Hippocampal formation (tissue), 2 donors: Measurements from ENCODE around the gene DENND10.
"Not testable (repeated sequence)": the region's sequence is repeated elsewhere in the genome, so short reads cannot be mapped to it uniquely, and the experiment has no call there.

Experiments used
- DNase-seq, 2 donors: peaks; one replicate each; lab custom pipeline; 2025; lab: John Stamatoyannopoulos, UW

Gene DENND10

DNA sequence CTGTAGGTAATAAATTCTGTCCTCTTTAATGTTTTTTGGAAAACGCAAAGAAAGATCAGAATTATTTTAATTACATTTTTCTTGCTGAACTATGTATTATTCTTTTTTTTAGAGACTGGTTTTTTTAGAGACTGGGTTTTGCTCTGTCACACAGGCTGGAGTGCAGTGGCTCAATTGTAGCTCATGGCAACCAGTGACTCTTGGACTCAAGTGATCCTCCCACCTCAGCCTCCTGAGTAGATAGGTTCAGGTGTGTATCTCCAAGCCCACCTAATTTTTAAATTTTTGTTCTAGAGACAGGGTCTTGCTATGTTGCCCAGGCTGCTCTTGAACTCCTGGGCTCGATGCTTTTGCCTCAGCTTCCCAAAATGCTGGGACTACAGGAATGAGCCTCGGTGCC, 5.3 kb upstream of the DENND10 start:
- no peak for DNase-seq

DNA sequence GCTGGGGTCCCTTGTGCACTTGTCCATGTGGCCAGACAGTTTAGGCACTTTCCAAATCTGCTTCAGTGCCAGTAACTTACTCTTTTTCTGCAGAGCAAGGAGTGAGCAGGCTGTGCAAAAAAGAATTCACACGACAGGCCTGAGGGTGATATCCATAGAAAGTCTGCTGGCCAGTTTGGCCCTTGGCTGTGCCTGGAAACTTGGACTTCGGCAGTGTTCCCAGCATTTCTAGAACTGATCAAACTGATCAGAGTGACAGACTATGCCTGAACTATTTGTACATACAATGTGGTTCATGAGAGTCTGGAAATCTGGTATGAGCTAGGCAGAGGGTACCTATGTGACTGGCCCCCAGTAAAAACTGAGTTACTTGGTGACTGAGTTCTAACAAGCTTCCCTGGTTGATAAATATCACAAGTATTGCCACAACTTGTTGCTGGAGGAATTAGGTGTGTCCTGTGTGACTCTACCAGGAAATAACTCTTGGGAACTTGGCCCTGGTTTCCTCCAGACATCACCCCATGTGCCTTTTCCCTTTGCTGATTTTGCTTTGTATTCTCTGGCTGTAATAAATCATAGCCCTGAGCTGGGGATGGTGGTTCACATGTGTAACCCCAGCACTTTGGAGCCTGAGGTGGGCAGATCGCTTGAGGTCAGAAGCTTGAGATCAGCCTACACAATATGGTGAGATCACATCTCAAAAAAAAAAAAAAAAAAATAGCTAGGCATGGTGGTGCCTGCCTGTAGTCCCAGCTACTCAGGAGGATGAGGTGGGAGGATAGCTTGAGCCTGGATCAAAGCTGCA, 3.3 kb upstream of the DENND10 start:
- no peak for DNase-seq

DNA sequence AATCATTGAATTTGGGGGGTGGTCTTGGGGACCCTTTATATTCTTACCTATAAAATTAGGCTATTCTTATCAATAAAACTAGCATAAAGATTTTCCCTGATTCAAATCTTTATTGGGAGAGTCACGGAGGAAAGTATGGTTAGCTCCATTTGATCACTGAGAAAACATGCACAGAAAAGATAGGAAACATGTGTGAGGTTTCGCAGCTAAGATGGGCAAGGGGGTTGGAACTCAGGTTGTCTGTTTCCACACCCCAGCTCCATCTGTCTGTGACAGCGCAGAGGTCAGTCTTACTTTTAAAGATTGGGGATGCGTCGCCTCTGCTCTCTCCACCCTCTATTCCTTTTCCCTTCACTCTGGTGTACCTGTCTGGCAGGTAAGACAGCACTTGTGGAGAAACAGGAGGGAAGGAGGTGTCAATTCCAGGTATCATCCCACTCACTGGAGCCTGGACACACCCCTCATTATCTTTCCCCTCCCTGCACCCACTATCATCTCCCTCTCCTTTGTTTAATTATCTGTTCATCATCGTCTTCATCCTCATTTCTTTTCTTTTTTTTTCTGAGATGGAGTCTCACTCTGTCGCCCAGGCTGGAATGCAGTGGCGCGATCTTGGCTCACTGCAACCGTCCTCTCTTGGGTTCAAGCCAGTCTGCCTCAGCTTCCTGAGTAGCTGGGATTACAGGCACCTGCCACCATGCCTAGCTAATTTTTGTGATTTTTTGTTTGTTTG, 2.4 kb upstream of the DENND10 start:
- no peak for DNase-seq

DNA sequence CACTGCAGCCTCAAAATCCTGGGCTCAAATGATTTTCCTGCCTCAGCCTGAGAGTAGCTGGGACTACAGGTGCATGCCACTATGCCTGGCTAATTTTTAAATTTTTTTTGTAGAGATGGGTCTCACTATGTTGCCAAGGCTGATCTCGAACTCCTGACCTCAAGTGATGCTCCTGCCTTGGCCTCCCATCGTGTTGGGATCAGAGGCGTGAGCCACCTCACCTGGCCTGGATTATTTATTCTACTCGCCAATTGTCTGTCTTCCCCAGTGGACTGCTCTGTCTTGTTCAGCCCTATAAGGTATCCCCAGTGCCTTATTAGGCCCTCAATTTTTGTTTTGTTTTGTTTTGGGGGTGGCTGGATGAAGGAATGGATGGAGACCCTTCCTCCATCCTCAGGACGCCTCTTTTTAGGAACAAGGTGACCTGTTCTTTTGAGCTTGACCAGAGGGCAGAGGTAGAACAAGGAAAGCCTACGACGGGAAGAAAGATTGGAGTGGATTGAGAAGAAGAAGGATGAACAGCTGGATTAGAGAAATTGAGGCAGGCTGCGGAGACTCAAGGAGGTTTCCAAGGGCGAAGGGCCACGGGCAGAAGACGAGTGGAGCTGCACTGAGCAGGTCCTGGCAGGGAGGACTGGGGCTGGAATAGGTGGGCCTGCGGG, 541 bp upstream of the DENND10 start:
- DNase-seq: no peak

DNA sequence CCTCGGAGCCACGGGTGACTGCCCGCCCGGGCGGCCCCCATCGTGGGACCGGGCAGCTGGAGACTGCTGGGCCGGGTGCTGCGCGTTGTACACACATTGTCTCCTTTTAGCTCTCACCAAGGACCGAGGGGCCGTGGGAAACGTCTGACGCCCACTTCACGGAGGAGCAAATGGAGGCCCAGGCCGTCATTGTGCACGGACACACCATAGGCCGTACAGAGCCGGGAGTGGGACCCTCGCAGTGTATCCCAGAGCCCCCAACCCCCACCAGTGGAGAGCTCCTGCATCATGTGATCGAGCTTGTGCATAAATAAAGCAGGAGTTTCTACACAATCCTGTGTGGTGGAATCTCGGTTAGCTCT, 722 bp downstream of the DENND10 start:
- DNase-seq: no peak

DNA sequence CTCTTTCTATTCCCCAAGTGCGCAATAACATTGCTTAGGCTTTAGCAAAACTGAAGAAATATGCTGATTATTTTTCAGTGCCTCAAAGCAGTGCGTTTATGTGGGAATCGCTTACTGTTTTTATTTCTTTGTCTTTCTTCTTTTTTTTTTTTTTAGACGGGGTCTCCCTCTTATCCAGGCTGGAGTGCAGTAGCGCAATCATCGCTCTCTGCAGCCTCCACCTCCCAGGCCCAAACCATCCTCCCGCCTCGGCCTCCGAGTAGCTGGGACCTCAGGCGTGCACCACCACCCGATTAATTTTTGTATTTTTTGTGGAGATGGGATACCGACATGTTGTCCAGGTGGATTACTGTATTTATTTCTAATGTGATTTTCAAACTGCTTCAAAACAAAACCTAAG, 1.2 kb downstream of the DENND10 start:
- no peak for DNase-seq

DNA sequence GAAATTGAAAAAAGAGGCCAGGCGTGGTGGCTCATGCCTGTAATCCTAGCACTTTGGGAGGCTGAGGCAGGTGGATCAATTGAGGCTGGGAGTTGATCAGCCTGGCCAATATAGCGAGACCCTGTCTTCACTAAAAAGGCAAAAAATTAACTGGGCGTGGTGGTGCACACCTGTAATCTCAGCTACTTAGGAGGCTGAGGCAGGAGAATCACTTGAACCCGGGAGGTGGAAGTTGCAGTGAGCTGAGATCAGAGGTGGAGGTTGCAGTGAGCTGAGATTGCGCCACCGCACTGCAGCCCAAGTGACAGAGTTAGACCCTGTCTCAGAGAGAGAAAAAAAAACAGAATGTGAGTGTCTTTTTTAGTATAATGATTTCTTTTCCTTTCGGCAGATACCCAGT, 2.0 kb downstream of the DENND10 start:
- DNase-seq: not testable (repeated sequence)

DNA sequence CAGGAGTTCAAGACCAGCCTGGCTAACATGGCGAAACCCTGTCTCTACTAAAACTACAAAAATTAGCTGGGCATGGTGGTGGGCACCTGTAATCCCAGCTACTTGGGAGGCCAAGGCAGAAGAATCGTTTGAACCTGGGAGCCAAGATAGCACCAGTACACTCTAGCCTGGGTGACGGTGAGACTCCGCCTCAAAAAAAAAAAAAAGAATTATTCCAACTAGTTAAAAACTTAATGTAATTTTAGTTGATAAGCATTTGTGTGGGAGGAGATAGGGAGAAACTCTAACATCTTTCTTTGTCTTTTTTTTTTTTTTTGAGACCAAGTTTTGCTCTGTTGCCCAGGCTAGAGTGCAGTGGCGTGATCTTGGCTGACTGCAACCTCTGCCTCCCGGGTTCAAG, 3.2 kb downstream of the DENND10 start:
- not testable (repeated sequence) for DNase-seq

DNA sequence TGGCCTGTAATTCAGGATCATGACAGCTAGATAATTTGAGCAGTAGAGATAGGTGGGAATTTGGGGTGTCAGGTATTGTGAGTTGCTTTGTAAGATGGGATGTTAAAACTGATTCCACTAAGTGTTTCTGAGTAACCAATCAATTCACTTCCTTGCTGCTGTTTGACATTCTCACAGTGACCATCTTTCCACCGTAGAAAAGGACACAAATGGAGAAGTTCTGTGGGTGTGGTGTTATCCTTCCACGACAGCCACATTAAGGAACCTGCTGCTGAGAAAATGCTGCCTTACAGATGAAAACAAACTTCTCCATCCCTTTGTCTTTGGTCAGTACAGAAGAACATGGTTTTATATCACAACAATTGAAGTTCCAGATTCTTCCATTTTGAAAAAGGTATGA, 3.9 kb downstream of the DENND10 start:
- DNase-seq: not testable (repeated sequence)

DNA sequence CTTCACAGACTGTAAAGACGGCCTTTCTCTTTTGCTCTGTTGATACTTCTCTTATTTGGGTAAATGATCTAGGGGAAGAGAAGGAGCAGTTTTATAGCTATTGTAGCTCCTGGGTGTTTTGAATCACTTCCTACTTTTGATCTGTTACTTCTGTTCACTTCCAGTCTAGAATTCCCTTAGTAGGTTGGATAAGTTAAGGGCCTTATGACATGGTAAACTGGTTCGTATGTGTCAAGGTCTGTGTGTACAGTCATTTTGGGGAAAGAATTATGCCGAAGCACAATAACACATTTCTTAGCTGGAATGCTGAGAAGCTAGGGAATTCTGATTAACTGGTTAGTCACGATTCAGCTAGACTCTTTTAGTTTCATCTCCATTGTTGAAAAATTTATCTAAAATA, 8.1 kb downstream of the DENND10 start:
- peak in 1 of 2 donors; percentile 20 for DNase-seq

DNA sequence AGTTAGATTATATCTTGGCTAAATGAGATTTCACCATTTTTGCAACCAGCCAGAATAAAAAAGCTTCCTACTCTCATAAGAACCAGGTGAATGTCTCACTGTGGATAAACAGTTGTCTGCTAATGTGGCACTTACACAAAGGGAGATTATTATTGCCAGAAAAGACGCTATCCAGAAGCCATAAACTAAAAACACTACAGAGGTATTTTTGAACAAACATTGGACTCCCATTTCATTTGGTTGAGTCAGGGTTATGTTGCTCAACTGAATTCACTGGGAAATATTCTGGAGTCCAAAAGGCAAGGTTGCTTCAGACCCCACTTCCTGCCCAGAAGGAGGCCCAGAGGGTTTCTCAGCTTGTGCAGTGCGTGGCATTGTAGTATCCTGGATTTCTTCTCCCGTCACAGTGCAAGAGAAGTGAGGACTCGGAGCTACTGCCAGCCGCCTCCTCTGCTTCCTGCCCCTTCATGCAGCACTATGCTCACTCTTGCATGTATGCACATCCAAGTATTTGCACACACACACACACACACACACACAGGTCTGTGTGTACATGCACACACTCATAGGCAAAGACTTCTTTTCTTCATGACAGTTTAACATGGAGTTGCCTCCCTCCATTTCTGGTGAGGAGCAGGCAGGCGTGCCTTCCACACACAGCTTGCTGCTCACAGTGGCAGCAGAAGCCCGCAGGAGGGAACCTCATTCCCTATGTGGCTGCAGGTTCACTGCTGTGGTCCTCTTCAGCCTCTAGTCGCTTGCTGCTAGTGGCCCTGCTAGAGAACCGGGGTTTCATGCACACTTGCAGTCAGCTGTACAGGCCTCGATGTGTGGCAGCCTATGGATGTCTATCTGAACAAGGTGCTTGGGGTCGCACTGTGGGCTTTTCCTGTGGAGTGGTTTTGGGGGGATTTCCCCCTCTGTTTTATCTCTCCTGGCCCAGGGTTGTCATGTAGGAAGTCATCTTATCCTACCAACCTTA, 10.1 kb downstream of the DENND10 start:
- no peak for DNase-seq

DNA sequence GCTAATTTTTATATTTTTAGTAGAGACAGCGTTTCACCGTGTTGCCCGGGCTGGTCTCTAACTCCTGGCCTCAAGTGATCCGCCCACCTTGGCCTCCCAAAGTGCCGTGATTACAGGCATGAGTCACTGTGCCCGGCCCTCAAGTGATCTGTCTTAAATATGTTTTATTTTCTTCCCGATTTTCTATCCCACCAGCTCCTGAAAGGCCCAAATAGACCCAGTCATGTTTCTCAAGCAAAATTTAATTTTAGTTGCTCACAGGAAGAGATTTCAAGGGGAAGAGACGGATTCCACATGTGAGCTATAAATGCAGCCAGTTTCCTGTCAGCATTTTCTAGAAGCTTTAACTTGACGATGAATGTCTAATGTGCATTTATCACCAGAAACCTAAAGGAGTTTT, 12.0 kb downstream of the DENND10 start:
- DNase-seq: no peak

DNA sequence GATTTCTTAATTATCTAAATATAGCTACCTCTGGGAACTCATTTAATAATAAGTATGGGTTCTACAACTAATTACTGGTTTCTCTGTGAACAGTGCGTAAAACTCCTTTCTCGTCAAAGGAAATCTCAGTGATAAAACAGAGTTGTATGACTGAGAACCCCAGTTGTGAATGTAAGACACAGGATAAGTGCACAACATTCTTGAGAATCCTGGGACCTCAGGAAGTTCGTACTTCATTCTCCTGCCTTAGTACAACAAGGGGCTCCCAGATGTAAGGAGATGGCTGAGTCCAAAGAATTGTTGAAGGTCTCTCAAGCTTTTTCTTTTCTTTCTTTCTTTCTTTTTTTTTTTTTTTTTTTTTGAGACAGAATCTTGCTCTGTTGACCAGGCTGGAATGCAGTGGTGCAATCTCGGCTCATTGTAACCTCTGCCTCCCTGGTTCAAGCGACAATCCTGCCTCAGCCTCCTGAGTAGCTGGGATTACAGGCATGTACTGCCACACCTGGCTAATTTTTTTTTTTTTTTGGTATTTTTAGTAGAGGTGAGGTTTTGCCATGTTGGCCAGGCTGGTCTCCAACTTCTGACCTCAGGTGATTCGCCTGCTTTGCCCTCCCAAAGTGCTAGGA, 12.5 kb downstream of the DENND10 start:
- DNase-seq: no peak

DNA sequence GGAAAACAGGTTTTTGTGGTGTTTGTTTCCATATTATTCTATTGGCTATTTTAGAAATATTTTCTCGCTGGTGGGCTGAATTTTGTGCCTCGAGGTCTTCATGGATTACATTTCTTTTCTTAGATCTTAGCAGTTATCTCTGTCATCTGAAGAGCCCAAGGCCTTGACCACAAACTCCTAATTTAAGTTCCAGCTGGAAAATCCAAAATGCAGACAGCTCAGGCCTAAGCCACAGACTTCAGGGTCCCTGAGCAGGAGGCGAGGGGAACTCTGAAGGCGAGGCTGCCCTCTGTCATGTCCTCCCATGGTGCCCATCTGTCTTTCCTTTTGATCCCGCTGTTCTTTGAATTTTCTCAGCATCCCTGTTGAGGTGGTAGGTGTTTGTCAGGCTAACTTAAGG, 14.3 kb downstream of the DENND10 start:
- no peak for DNase-seq

DNA sequence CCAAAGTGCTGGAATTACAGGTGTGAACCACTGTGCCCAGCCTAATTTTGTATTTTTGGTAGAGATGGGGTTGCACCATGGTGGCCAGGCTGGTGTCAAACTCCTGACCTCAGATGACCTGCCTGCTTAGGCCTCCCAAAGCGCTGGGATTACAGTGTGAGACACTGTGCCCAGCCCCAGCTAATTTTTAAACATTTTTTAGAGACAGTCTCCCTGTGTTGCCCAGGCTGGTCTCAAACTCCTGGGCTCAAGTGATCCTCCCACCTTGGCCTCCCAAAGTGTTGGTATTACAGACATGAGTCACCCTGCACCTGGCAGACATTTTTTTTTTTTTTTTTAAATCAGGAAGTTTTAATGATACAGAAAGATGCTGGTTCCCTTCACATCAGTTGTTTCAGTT, 15.5 kb downstream of the DENND10 start:
- DNase-seq: no peak

DNA sequence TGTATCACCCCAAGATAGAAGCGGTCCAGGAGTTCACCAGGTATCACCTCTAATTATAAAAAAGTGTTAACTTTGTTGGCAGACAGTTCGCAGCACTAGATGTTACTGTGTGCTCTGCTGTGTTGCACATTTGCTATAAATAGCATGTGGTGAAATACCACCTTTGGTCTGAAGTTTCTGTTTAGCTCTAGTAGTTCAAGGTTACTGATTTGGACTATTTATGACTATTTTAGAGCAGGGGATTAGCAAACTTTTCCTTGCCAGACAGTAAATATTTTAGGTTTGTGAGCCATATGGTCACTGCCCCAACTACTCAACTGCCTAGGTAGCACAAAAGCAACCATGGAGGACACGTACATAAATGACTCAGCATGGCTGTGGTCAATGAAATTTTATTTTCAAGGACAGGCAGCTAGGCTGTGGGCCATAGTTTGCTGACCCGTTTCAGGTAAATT, 16.5 kb downstream of the DENND10 start:
- DNase-seq: no peak

DNA sequence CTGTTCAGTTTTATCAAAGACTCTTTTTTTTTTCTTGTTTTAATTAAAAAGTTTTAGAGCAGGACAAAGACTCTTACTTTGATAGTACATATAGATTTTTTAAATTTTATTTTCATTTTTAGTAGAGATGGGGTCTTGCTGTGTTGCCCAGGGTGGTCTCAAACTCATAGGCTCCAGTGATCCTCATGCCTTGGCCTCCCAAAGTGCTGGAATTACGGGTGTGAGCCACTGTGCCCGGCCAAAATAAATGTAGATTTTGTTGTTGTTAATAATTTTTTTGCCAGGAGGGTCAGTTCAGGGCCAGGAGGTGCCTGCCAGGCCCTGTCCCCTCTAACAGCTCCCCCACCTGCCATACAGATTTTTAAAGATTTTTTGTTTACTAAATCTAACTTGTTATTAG, 17.0 kb downstream of the DENND10 start:
- DNase-seq: no peak

DNA sequence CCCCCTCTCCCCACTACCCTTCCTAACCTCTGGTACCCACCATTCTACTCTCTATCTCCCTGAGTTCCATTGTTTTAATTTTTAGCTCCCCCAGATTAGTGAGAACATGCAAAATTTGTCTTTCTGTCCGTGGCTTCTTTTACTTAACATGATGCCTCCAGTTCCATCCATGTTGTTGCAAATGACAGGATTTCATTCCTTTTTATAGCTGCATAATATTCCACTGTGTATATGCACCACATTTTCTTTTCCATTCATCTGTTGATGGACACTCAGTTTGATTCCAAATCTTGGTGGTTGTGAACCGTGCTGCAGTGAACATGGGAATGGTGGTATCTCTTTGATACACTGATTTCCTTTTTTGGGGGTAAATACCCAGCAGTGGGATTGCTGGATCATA, 22.0 kb downstream of the DENND10 start:
- DNase-seq: no peak

DNA sequence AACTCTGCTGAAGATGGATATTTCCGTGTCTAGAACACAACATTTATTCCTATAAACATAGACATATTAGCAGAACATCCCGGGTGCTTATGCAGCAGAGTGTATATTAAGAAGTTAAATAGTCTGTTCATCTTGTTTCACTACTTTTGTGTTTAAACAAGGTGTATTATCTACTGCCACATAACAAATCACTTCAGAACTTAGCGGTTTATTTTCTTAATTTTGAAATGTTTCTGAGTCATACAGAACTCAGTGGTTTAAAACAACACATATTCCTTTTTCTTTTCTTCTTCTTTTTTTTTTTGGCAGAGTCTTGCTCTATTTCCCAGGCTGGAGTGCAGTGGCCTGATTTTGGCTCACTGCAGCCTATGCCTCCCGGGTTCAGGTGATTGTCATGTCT, 25.8 kb downstream of the DENND10 start:
- no peak for DNase-seq

DNA sequence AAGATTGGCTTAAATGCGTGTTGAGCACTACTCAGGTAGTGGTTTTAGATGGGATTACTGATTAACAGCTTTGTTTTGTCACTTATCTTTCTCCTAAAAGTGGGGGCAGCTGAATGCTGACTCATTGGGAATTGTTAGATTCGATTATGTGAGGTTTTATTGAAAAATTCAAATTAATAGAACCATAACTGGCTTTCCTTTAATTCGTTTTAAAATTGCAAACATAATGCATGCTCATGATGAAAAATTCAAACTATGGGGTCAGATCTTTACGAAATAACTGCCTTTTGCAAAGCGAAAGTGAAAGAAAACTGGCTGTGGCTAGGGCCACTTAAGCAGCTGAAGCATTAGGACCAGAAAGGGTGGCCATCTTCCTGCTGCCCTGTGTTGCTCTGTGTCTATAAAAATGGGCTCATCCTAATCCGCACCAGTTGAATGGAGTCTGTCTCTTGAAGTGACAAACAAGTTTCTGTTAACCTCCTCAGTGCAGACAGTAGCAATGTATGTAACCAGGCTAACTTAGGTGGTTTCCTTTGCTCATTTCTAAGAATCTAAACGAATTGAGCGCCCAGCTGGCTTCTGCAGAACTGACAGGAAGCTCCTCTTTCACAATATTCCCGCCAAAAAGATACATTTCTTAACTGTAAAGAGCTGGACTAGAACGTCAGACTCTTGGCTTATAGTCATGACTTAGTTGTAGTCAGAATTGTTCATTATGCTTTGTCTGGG, 27.8 kb downstream of the DENND10 start:
- peak in 1 of 2 donors; percentile 35 for DNase-seq
